ENCODE measurements around the gene NACAD.
A peak's percentile ranks its signal among the peaks of the same experiment; 100 is the strongest.

DNA sequence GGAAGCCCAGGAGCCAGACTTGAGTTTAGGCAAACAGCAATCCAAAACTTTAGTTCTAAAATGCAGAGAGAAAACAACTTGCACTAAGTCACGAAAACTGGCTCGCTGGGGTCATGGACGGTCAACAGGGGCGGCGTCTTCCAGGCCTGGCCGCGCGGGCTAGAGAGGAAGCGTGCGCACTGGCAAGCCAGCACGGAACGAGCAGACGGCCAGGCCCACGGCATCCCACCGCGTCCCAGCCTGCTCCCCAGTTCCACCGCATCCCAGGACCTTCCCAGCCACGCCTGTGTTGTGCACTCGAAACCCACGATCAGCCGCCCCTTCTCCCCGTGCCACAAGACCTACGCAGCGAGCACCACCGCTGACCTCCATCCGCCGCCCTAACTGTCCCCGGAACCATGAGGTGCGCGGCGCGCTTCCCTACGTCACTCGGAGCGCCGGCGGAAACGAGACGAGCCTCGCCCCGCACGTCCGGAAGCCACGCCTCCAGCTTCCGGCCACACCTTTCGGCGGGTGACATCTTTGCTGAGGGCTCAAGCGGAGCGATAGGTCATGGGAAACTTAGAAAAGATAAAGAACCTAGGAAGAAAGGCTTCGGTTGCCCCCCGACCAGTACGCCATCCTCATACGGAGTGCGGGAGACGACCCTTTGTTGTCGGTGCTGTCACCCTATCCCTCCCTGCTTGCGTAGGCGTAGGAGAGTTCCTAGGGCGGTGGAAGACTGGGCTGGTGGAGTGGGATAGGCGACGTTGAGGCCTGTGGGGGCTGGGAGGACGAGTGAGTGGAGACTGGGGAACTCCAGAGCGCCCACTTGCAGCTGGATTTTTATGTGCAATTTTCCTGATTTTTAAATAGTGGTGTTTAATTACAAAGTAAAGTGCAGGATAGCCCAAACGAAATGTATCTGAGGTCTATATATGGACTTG lies 22.8 kb upstream of the NACAD start, which contains the start of gene TBRG4:
- TF ChIP-seq, protein P1, sequence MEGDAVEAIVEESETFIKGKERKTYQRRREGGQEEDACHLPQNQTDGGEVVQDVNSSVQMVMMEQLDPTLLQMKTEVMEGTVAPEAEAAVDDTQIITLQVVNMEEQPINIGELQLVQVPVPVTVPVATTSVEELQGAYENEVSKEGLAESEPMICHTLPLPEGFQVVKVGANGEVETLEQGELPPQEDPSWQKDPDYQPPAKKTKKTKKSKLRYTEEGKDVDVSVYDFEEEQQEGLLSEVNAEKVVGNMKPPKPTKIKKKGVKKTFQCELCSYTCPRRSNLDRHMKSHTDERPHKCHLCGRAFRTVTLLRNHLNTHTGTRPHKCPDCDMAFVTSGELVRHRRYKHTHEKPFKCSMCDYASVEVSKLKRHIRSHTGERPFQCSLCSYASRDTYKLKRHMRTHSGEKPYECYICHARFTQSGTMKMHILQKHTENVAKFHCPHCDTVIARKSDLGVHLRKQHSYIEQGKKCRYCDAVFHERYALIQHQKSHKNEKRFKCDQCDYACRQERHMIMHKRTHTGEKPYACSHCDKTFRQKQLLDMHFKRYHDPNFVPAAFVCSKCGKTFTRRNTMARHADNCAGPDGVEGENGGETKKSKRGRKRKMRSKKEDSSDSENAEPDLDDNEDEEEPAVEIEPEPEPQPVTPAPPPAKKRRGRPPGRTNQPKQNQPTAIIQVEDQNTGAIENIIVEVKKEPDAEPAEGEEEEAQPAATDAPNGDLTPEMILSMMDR (IDR thresholded peaks at IDR 0.05): peak in 1 of 3 donors; percentile 49
- peak in 1 of 2 donors; percentile 72 for TF ChIP-seq POLR2A (IDR thresholded peaks at IDR 0.05)
